ENCODE data around the gene KRTCAP3. TPM values are rescaled to one million over a fixed set of nuclear protein-coding genes. Genes with fewer than 3 reads are reported as not detected.

Gene KRTCAP3
- total and polyA plus RNA-seq, 9 of the 15 experiments (the other 6 are each of a cell fraction or from before 2014, with no cell fraction given) = 0.24 to 1.4 (median 0.73) TPM

- TF ChIP-seq, protein P1, sequence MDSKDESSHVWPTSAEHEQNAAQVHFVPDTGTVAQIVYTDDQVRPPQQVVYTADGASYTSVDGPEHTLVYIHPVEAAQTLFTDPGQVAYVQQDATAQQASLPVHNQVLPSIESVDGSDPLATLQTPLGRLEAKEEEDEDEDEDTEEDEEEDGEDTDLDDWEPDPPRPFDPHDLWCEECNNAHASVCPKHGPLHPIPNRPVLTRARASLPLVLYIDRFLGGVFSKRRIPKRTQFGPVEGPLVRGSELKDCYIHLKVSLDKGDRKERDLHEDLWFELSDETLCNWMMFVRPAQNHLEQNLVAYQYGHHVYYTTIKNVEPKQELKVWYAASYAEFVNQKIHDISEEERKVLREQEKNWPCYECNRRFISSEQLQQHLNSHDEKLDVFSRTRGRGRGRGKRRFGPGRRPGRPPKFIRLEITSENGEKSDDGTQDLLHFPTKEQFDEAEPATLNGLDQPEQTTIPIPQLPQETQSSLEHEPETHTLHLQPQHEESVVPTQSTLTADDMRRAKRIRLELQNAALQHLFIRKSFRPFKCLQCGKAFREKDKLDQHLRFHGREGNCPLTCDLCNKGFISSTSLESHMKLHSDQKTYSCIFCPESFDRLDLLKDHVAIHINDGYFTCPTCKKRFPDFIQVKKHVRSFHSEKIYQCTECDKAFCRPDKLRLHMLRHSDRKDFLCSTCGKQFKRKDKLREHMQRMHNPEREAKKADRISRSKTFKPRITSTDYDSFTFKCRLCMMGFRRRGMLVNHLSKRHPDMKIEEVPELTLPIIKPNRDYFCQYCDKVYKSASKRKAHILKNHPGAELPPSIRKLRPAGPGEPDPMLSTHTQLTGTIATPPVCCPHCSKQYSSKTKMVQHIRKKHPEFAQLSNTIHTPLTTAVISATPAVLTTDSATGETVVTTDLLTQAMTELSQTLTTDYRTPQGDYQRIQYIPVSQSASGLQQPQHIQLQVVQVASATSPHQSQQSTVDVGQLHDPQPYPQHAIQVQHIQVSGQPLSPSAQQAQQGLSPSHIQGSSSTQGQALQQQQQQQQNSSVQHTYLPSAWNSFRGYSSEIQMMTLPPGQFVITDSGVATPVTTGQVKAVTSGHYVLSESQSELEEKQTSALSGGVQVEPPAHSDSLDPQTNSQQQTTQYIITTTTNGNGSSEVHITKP (IDR thresholded peaks at IDR 0.05; ENCODE audit: partially characterized antibody) = peak; percentile 26
- TF ChIP-seq TCF3 (CRISPR knock-in tag; IDR thresholded peaks at IDR 0.05) (peak; percentile 80), TOE1 (IDR thresholded peaks at IDR 0.05; ENCODE audit: borderline replicate concordance) (no peak), TOE1 (CRISPR knock-in tag; IDR thresholded peaks at IDR 0.05; ENCODE audit: borderline replicate concordance, low read depth) (no peak), NCOR1 (IDR thresholded peaks at IDR 0.05) (peak; percentile 59; the same call in 1 of the 2 replicates), RFX7 (CRISPR knock-in tag; IDR thresholded peaks at IDR 0.05) (no peak), ZNF316 (IDR thresholded peaks at IDR 0.05) (no peak), POU5F1 (IDR thresholded peaks at IDR 0.05; ENCODE audit: borderline replicate concordance, low read depth, low read length, partially characterized antibody) (no peak), TAL1 (IDR thresholded peaks at IDR 0.05) (peak; percentile 32; the same call in 1 of the 2 replicates), RBM25 (IDR thresholded peaks at IDR 0.05; ENCODE audit: low read depth, low read length, severe bottlenecking) (no peak), ZNF830 (CRISPR knock-in tag; IDR thresholded peaks at IDR 0.05) (no peak), BMI1 (IDR thresholded peaks at IDR 0.05; ENCODE audit: low read length) (no peak), CBFA2T3 (IDR thresholded peaks at IDR 0.05) (peak; percentile 73), CBFA2T2 (conservative IDR thresholded peaks at IDR 0.05) (peak; percentile 39), YBX1 (IDR thresholded peaks at IDR 0.05) (no peak), DIDO1 (tag; IDR thresholded peaks at IDR 0.05; ENCODE audit: low read depth) (no peak), HMG20A (CRISPR knock-in tag; conservative IDR thresholded peaks at IDR 0.05) (no peak), HDAC3 (IDR thresholded peaks at IDR 0.05; ENCODE audit: borderline replicate concordance, partially characterized antibody) (no peak), TEAD4 (IDR thresholded peaks at IDR 0.05; ENCODE audit: low read length) (peak; percentile 54; the same call in 1 of the 2 replicates), TEAD4 (CRISPR knock-in tag; IDR thresholded peaks at IDR 0.05; ENCODE audit: borderline replicate concordance) (no peak), FOS (IDR thresholded peaks at IDR 0.05; ENCODE audit: extremely low read depth, insufficient read length) (no peak), KDM5B (IDR thresholded peaks at IDR 0.05; ENCODE audit: insufficient replicate concordance, low read depth, low read length) (no peak)
- TF ChIP-seq, protein P2, sequence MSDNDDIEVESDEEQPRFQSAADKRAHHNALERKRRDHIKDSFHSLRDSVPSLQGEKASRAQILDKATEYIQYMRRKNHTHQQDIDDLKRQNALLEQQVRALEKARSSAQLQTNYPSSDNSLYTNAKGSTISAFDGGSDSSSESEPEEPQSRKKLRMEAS (CRISPR knock-in tag; IDR thresholded peaks at IDR 0.05) = no peak
Observed at GRCh38 chr2:27461118-27461517, 18.9 kb downstream of the KRTCAP3 start (continued).
